ENCODE measurements around the gene CREB5.

DNA sequence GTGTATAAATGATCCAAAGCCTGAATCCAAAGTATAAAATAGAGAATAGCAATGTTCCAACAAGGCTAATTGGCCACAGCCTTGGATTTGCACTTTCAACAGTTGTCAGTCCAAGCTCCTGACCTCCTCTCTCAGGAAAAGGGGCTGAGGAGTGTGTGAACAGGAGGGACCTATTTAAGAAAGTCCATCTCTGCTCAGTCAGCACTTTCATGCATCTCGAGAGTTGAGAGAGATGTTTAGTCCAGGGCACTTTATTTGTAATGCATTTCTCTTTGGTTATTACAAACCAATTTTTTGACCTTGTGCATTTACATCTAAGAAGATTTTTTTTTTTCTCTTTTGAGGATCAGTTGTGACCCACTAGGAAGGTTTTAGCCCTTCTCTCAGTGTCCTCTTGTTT, 244.2 kb downstream of the CREB5 start:
- TF ChIP-seq, protein P1, sequence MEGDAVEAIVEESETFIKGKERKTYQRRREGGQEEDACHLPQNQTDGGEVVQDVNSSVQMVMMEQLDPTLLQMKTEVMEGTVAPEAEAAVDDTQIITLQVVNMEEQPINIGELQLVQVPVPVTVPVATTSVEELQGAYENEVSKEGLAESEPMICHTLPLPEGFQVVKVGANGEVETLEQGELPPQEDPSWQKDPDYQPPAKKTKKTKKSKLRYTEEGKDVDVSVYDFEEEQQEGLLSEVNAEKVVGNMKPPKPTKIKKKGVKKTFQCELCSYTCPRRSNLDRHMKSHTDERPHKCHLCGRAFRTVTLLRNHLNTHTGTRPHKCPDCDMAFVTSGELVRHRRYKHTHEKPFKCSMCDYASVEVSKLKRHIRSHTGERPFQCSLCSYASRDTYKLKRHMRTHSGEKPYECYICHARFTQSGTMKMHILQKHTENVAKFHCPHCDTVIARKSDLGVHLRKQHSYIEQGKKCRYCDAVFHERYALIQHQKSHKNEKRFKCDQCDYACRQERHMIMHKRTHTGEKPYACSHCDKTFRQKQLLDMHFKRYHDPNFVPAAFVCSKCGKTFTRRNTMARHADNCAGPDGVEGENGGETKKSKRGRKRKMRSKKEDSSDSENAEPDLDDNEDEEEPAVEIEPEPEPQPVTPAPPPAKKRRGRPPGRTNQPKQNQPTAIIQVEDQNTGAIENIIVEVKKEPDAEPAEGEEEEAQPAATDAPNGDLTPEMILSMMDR (IDR thresholded peaks at IDR 0.05): no peak
- no peak for TF ChIP-seq EP300 (IDR thresholded peaks at IDR 0.05)

Measured in ovary (tissue), 3 donors.